ENCODE measurements around the gene WFDC1. TPM values are rescaled to one million over a fixed set of nuclear protein-coding genes. Genes with fewer than 3 reads are reported as not detected.

Gene WFDC1
- total RNA-seq, 2 donors from 2014 or later = 0.59 to 3.3 TPM

DNA sequence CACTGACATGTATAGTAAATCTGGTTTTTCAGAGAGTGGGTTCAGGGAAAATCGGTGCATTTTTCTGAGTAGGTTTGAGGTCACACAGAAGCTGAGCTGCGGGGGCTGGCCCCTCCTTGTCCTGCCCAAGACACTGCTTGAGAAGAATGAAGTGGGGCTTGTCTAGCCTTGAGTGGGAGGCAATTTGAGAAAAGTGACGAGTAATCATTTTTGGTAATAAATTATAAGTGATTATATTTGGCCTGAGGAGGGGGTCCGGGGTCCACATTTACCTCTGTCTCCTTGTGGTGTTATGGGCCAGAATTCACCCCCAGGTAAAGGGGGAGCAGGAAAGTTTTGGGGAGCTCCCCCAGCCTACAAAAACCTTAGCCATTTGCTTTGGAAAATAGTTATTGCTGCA, 28.1 kb downstream of the WFDC1 start:
- H3K27me3 ChIP-seq = no peaks in the 10 kb centered on the region
- no peaks in the 10 kb centered on the region for H3K4me1 ChIP-seq
- no peak overlapping the region for H3K4me3 ChIP-seq
- TF ChIP-seq, protein P1, sequence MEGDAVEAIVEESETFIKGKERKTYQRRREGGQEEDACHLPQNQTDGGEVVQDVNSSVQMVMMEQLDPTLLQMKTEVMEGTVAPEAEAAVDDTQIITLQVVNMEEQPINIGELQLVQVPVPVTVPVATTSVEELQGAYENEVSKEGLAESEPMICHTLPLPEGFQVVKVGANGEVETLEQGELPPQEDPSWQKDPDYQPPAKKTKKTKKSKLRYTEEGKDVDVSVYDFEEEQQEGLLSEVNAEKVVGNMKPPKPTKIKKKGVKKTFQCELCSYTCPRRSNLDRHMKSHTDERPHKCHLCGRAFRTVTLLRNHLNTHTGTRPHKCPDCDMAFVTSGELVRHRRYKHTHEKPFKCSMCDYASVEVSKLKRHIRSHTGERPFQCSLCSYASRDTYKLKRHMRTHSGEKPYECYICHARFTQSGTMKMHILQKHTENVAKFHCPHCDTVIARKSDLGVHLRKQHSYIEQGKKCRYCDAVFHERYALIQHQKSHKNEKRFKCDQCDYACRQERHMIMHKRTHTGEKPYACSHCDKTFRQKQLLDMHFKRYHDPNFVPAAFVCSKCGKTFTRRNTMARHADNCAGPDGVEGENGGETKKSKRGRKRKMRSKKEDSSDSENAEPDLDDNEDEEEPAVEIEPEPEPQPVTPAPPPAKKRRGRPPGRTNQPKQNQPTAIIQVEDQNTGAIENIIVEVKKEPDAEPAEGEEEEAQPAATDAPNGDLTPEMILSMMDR (IDR thresholded peaks at IDR 0.05) = no peak
- DNase-seq (ENCODE audit: low spot score) = no peak
- no peaks in the 10 kb centered on the region for H3K36me3 ChIP-seq
- no peak overlapping the region for H3K27ac ChIP-seq
- peaks cover 0 to 5% of the 10 kb centered on the region in 2 donors for H3K9me3 ChIP-seq

- Histone ChIP-seq H3K36me3 (no peaks in the 10 kb centered on the region), H3K27ac (no peak overlapping the region), H3K9me3 (no peaks in the 10 kb centered on the region), H3K4me3 (no peak overlapping the region), H3K27me3 (no peaks in the 10 kb centered on the region), H3K4me1 (no peaks in the 10 kb centered on the region)
- TF ChIP-seq, protein P1 (IDR thresholded peaks at IDR 0.05) = no peak
- no peak for DNase-seq (ENCODE audit: low spot score)
These were observed 28.9 kb downstream of the WFDC1 start for GRCh38 chr16:84323606-84324005.

DNA sequence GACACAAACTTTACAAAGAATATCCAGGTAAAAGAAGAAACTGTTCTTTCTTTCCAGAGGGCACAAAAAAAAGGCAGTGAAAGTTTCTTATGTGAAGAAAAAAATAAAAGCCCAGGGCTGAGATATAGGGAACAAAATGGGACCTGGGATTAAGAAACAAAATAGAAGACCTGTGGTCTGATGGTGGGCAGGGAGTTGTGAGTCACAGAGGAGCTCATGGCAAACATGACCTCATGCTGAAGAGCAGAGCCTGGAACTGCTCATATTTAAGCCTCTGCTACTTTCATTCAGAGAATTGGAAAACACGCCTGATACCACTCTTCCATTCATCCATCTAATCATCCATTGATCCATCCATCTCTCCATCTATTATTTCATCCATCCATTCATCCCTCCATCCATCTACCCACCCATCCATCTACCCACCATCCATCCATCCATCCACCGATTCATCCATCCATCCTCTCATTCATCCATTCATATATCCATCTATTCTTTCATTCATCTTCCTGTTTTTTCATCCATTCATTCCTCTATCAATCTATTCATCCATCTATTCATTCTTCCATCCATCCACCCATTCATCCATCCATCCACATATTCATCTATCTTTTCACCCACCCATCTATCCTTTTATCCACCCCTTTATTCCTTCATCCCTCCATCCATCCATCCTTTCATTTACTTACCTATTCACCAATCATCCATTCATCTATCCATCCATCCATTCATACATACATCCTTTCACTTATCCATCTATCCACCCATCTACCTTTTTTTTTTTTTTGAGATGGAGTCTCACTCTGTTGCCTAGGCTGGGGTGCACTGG, 30.0 kb downstream of the WFDC1 start:
- Histone ChIP-seq H3K27me3 (no peaks in the 10 kb centered on the region), H3K27ac (no peak overlapping the region), H3K36me3 (no peaks in the 10 kb centered on the region), H3K9me3 (no peaks in the 10 kb centered on the region), H3K4me1 (no peaks in the 10 kb centered on the region), H3K4me3 (no peak overlapping the region)
- no peak for DNase-seq (ENCODE audit: low spot score)
- TF ChIP-seq, protein P1 (IDR thresholded peaks at IDR 0.05) = no peak

DNA sequence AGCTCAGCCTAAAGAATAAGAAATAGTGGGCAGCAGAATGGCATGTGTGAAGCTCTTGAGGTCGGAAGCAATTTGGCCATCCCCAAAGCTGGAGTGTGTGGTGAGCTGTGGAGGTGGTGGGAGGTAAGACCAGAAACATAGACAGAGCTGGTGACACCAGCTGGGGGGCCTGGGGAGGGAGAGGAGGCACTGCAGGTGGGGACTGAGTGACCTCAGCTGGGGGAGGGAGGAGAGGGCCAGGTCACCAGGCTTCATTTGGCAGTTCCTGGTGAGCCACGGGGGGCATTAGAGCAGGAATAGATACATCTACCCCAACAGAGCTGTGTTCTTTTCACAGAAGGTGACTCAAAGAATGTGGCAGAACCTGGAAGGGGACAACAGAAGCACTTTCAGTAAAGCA, 31.9 kb downstream of the WFDC1 start:
- no peak for DNase-seq (ENCODE audit: low spot score)
- Histone ChIP-seq H3K27ac (no peak overlapping the region), H3K4me1 (no peaks in the 10 kb centered on the region), H3K4me3 (no peak overlapping the region), H3K27me3 (no peaks in the 10 kb centered on the region), H3K36me3 (no peaks in the 10 kb centered on the region), H3K9me3 (no peaks in the 10 kb centered on the region)
- TF ChIP-seq, protein P1 (IDR thresholded peaks at IDR 0.05) = no peak

DNA sequence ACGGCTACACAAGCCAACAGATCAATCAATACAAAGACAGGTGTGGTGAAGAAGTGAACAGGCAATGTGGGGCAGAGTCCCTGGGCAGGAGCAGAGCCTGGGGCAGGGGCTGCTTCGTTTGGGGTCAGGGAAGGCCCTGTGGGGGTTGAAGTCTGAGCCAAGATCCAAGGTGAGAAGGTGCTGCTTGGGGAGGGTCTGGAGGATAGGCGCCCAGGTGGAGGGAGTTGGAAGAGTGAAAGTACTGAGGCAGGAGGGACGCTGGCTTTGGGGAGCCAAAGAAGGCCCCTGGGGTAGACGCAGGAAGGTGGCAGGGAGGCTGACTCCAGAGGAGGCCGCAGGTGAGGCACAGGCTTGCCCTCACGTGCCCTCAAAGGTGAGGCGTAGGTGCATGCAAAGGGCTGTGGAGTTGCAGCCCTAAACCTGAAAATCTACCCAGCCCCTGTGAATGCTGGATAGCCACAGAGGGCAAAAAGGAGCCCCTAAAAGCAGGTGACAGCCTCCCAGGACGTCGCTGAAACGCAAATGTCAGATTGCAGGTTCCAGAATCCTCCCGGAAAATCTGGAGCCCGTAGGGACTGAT, 33.3 kb downstream of the WFDC1 start:
- Histone ChIP-seq H3K4me3 (no peak overlapping the region), H3K36me3 (no peaks in the 10 kb centered on the region), H3K27me3 (no peaks in the 10 kb centered on the region), H3K4me1 (no peaks in the 10 kb centered on the region), H3K27ac (no peak overlapping the region), H3K9me3 (no peaks in the 10 kb centered on the region)
- TF ChIP-seq, protein P1 (IDR thresholded peaks at IDR 0.05) = no peak
- DNase-seq (ENCODE audit: low spot score) = no peak
